Measurements from ENCODE around the gene SOCS7. TPM values are rescaled to one million over a fixed set of nuclear protein-coding genes. Genes with fewer than 3 reads are reported as not detected.

The SOCS7 gene
- total RNA-seq, 2 donors from 2014 or later = 11.4 to 15.3 TPM

- intact Hi-C loops (cut with DNase I) = no loop called here
- no peak for TF ChIP-seq CTCF (IDR thresholded peaks at IDR 0.05)
These were observed 74.1 kb downstream of the SOCS7 start for GRCh38 chr17:38425744-38426143.

GRCh38 chr17:38426441-38426840 lies 74.8 kb downstream of the SOCS7 start:
- no peaks in the 10 kb centered on the region for H3K36me3 ChIP-seq
- H3K27me3 ChIP-seq = peaks cover under 1% of the 10 kb centered on the region
- H3K9ac ChIP-seq (ENCODE audit: low read depth in 2 of 2, low read length in 2 of 2) = no peak overlapping the region
- intact Hi-C loops (cut with DNase I) = no loop called here
- no peaks in the 10 kb centered on the region for H3K9me3 ChIP-seq
- no peak overlapping the region for H3K4me3 ChIP-seq
- H3K4me1 ChIP-seq = peaks cover 4% of the 10 kb centered on the region
- DNase-seq = no peak
- TF ChIP-seq CTCF (IDR thresholded peaks at IDR 0.05) = no peak
- no peak overlapping the region for H3K27ac ChIP-seq

More at GRCh38 chr17:38425744-38426143, 74.1 kb downstream of the SOCS7 start:
- Histone ChIP-seq H3K4me1 (peaks cover 4% of the 10 kb centered on the region), H3K4me3 (no peak overlapping the region), H3K36me3 (no peaks in the 10 kb centered on the region), H3K9ac (ENCODE audit: low read depth in 2 of 2, low read length in 2 of 2) (no peak overlapping the region), H3K27me3 (peaks cover 7% of the 10 kb centered on the region), H3K27ac (no peak overlapping the region), H3K9me3 (no peaks in the 10 kb centered on the region)
- no peak for DNase-seq

GRCh38 chr17:38427160-38427949 lies 75.7 kb downstream of the SOCS7 start:
- intact Hi-C loops (cut with DNase I) = no loop called here
- H3K9me3 ChIP-seq = no peaks in the 10 kb centered on the region
- peak overlapping the region; percentile 71 for H3K4me3 ChIP-seq
- H3K27me3 ChIP-seq = no peaks in the 10 kb centered on the region
- H3K4me1 ChIP-seq = peaks cover 4% of the 10 kb centered on the region
- peak overlapping the region; percentile 20 for H3K27ac ChIP-seq
- TF ChIP-seq CTCF (IDR thresholded peaks at IDR 0.05) = no peak
- H3K9ac ChIP-seq (ENCODE audit: low read depth in 2 of 2, low read length in 2 of 2) = peak overlapping the region; percentile 62 to 78
- no peak for DNase-seq
- no peaks in the 10 kb centered on the region for H3K36me3 ChIP-seq

GRCh38 chr17:38428112-38428642 lies 76.5 kb downstream of the SOCS7 start, which contains the start of gene ARHGAP23:
Gene ARHGAP23, plus strand, starts transcription at chr17:38428464. Its CDS starts 22 bp downstream, at chr17:38428486.
- intact Hi-C loops (cut with DNase I) = no loop called here
- DNase-seq = peak; percentile 33
- peak within 1 kb of the TSS; percentile 71 for H3K4me3 ChIP-seq
- no peaks in the 10 kb centered on the region for H3K36me3 ChIP-seq
- peak within 1 kb of the TSS; percentile 62 to 82 for H3K9ac ChIP-seq (ENCODE audit: low read depth in 2 of 2, low read length in 2 of 2)
- no peaks in the 10 kb centered on the region for H3K9me3 ChIP-seq
- peak within 1 kb of the TSS; percentile 85 for H3K27ac ChIP-seq
- H3K4me1 ChIP-seq = peaks cover 4% of the 10 kb centered on the region
- H3K27me3 ChIP-seq = no peaks in the 10 kb centered on the region
- no peak for TF ChIP-seq CTCF (IDR thresholded peaks at IDR 0.05)

GRCh38 chr17:38428643-38429371 lies 77.2 kb downstream of the SOCS7 start:
- Histone ChIP-seq H3K36me3 (no peaks in the 10 kb centered on the region), H3K27me3 (no peaks in the 10 kb centered on the region), H3K4me3 (peak overlapping the region; percentile 71), H3K4me1 (peaks cover 4% of the 10 kb centered on the region), H3K9ac (ENCODE audit: low read depth in 2 of 2, low read length in 2 of 2) (peak overlapping the region; percentile 34 to 82), H3K9me3 (no peaks in the 10 kb centered on the region), H3K27ac (peak overlapping the region; percentile 85)
- intact Hi-C loops (cut with DNase I) = no loop called here
- TF ChIP-seq CTCF (IDR thresholded peaks at IDR 0.05) = no peak
- no peak for DNase-seq

Measured in colonic mucosa (tissue), 4 donors.